HG03159 (cell line): ENCODE results near the gene GGTLC1.

Experiments used
- ATAC-seq: cut with Tn5 transposase; IDR thresholded peaks from one replicate; pipeline ENCODE4 v1.9.1; 2021; ENCODE audit warnings: mild to moderate bottlenecking, moderate library complexity; ENCODE audit not compliant: unreplicated experiment

GGTLC1 gene

DNA sequence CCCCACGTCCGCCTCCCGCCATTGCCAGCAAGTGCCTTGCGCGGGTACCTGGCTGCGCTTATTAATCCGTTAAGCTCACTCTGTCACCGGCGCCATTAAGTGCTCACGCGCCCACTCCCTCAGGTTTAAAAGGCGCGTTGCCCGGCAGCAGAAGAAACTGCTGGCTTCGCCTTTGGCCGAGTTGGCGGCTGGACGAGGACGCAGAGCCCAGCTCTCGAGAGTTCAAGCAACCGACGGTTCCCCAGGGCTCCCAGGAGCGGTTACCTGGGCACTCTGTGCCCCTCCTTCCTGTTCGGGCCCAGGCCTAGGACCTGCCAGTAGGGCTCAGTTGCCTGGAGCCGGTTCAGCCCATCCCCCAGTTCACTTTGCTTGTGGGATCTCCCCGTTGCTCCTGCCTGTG is at the start of gene GGTLC1:
GGTLC1 (minus strand) TSS at position 219 of the 400 bp plus-strand sequence. CDS start 2,168 bp downstream, outside the sequence.
- no peak for ATAC-seq

DNA sequence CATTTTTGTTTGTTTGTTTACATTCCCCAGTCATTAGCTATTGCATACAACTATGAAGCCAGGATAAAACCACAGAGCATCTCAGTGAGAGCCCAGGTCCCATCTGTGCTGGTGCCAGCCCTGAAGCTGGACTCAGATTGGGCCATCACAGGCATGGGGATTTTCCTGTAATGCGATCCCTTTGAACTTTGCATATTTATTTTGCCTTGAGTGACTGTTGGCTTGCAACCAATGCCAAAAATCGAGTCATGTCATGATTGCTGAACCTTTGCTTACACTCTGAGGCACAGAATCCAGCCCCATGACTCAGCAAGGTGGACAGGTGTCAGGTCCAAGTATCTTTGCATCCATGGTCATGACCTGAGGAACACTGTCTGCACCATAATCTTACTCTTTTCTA is 46.2 kb upstream of the GGTLC1 start:
- ATAC-seq, result no peak

DNA sequence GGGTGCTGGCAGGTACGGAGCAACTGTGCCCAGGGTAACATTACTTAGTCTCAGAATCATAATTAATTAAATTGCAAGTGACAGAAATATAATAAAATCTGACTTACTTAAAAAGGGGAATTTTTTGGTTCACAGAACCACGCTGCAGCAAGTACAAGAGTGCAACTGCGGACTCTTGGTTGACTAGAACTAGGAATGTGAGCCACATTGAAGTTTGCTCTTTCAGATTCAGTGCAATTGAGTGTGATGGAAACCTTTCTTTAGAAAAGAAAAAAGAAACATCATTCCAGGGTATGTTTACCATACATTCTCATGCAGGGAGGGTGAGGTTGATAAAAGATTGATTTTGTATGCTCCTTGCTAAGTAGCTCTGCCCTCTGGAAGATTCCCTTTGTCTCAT is 45.0 kb upstream of the GGTLC1 start:
- no peak for ATAC-seq

DNA sequence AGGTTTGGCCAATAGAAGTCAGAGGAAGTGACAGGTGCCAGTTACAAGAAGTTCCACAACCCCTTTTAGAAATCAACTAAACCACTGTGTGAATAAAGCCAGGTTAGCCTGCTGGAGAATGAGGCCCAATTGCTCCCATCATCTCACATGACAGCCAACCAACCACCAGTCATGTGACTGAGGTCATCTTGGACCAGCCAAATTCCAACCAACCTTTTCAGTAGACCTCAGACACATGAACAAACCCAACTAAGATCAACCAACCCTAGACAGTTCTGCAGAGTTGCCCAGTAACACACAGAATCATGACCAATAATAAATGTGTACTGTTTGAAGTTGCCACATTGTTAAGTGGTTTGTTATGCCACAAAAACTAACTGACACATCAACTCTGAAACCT is 44.6 kb upstream of the GGTLC1 start:
- no peak for ATAC-seq

DNA sequence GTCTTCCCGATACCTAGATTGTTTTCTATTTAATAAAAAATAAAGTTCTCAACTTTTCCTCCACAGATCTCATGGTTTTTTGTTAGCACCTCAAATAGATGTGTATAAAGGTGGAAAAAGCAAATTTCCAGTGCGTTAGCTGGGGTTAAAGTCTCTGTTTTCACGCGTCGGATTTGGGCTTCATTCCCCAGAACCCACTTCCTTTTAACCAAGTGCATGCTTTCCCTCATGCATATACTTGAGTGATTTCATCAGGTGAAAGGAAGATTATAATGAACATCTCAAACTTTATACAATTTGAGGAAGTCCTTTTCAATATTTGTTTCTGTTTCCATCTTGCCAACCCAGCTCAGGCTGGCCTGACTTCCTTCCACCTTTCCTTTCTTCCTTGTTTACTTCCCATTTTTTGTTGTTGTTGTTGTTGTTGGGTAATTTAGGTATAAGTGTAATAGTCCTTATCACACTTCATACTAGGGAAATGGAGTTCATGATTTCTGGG is 43.9 kb upstream of the GGTLC1 start:
- no peak for ATAC-seq

DNA sequence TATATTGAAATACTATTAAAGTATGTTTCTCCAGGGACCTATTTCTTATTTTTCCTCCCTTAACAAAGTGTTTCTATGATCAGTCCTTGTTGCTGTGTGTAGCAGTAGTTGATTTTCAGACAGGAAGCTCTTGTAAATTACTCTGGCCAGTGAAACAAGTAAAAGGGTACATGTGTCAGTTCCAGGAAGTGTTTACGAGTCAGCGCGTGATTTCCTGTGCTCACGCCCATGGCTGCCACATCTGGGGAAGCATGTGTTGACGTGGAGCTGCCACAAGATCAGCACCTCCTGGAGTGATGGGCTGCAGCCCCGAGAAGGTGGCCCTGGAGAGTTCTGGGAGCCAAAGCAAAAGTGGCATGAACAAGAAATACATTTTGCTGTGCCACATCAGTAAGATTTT is 38.6 kb upstream of the GGTLC1 start:
- ATAC-seq, result peak; percentile 68

DNA sequence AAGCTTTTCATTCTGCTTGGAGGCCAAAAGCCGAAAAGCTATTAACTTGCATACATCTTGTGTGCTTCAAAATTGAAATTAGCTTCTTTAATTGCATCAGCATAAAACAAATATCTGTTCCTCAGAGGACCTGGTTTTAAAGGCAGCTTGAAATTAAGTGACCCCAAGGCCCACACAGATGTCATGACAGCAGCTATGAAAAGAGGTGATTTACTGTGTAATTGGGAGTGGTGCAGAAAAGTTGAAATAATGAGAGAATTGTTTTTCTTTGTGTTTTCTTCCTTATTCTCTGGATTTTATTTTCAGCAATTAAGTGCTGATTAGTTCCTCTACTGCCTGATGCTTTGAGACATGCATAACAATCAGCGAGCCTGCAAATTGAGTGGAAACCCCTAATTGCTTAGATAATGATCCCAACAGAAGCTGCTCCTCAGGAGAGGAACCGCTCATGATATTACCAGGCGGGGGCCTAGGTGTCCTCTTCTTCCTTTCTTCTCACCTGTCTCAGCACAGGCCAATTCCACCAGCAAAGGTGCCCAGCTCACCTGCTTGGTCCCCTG is 34.1 kb upstream of the GGTLC1 start:
- ATAC-seq, result no peak

DNA sequence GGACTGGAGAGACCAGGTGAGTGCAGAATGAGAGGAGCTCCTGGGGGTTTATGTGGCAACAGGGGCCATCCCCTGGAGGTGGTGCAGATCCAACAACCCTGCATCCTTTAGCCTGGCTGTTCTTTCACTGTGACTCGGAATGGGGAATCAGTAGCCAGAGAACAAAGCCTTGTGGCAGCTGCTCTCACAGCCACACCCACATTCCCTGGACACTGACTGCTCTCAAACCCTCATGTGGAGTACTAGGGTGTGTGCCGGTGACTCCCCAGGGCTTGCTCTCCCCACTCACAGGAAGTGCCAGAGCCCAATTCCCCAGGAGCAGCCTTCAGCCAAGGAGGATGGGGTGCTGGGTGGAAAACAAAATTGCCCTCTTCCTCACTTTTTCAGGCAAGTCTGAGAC is 30.2 kb upstream of the GGTLC1 start:
- ATAC-seq, result no peak

DNA sequence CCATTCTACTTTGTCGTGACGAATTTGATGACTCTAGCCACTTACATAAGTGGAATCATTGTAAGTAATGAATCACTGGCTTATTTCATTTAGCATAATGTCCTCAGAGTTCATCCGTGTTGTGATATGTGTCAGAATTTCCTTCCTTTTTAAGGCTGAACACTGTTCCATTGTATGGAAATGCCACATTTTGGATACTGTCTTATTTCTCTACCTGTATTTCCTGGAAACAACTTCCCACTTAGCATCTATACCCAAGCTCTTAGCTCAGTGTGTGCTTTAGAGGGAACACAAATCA is 28.8 kb upstream of the GGTLC1 start:
- no peak for ATAC-seq

DNA sequence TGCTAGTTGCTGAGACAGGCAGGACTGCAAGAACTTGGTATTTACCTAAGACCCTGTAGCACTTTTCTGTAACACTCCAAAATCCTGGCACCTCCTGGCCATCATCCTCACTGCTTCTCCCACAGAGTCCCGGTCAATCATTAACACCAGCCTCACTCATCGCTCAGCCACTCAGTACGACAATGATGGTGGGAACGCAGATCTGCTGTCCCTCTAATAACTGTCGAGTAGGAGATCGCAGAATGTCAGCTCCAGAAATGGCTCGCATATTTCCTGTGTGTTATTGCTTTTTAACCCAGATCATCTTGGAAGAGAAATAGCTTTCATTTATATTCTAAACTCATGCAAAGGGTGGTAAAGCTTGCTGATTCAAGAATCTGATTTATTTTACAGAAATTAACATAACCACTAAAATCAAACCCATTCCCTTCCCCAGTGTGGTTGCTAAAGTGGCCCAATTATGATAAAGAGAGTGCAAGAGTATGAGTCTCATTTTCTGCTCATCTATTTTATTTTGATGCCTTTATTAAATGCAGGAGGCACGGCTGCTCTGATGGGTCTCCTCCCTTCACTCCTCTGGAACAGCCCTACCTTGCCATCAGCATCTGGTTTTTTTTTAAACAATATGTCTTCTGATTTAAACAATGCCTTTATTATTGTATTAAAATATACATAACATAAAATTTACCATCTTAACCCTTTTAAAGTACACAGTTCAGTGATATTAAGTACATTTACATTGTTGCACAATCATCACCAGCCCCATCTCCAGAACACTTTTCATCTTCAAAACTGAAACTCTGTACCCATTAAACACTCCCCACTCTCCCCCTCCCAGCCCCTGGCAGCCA is 28.3 kb upstream of the GGTLC1 start:
- no peak for ATAC-seq

DNA sequence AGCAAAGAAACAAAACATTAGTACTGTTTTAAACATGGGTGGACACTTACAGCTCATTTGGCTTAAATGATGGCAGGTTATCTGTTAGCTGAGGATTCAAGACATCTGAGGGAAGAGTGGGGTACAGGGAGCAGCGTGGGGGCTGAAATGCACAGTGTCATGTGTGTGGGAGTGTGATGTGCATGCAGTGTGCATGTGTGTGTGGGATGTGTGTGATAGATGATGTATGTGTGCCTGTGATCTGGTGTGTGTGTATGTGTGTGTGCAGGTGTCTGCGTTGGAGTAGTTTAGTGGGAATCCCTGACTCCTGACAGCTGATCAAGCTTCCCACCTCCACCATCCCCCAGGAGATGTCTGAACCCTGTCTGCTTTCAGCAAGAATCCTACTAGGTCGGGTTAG is 25.4 kb upstream of the GGTLC1 start:
- ATAC-seq, result no peak

DNA sequence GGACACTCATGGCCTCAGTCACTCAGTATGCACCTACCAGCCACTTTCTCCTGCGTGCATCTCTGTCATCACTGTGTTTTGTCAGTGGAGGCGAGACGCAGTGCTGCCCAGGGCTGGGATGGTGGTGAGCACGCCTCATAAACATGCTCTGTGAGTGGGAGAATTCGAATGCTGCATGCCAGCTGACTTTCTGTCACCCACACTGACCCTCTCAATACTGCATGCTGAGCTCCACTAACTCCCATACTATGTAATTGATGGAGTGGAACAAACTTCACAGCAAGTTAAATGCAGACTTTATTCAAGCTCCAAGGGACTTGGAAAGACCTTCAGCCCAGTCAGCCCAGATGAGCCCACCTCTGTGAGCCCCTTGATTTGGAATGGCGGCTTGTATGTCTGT is 22.7 kb upstream of the GGTLC1 start:
- ATAC-seq, result no peak

DNA sequence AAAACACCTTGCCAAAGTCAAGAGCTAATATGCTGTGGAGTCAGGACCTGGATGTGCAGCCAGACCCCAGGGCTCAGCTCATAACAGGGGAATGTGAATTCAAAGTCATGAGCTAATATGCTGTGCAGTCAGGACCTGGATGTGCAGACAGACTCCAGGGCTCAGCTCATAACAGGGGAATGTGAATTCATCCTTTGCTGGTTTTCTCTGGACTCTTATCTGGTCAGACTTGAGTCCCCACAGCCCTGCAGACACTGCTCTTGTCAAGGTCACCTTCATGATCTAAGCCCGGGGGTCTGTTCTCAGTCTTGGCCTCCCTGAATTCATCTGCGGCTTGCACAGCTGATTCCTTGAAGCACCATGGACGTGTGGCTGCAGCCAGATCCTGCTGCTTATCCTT is 19.2 kb upstream of the GGTLC1 start:
- ATAC-seq, result no peak

DNA sequence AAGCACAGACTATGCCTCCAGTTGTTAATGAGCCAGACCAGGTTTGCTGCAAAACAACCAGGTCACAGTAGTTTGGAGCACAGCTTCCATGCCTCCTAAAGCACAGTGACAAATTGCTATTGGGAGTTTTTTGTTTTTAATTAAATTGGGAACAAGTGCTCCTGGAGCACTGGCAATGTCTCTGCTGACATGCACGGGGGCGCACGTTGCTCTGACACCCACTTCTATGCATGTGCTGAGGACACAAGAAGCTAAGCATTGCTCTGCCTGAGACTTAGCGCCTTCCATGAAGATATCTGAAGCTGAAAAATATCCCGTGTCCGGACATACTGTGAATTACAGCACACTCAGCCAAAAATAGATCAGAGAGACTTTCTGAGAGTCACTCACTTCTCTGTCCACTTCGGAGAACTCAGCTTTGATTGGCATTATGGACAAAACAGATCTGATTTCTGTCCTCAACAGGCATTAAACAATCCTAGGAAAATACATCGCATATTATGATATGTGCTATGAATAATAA is 18.6 kb upstream of the GGTLC1 start:
- no peak for ATAC-seq

DNA sequence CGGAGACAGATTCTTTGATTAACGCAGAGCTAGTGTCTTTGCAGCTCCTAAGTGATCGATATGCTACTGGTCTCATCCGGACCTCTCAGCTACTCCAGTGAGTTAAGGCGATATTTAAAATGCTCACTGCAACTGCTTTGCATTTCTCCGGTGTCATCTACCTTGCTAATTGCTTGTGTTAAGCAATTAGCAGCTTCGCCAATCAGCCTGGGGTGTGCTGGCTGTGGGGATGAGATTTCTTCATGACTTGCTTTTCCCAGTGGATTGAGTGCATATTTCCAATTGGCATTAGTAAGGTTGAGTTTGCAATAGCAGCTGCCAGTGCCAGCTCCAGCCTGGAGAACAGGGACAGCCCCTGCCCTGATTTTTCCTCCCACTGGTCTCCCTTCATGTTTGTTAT is 18.0 kb upstream of the GGTLC1 start:
- ATAC-seq, result no peak

DNA sequence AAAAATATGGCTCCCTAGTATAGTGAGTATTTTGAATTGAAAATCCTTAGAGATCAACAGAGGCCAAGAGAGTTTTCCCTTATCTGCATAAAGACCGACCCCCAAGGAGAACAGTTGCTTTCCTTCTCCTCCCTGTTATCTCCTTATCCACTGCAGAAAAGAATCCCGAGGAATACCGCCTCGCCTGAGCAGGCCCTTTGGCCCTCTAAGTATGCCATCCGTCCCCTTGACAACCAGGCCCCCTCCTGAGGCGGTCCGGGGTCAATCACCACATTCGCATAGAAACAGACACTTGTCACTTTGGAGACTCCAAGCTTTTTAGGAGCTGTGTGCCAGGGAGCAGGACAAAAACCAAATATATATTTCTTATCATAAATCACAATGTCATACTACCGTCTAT is 15.9 kb upstream of the GGTLC1 start:
- ATAC-seq, result no peak

DNA sequence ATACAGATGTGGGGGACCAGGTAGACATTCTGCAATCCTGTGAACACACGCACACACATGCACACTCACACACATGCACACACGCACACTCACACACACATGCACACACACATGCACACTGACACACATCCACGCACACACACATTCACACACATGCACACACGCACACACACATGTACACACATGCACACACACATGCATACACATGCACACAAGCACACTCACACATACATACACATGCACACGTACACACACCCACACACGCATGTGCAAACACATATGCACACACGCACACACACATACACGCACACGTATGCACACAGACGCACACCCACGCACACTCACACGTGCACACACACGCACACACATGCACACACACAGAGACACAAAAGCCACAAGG is 14.3 kb upstream of the GGTLC1 start:
- ATAC-seq, result no peak

DNA sequence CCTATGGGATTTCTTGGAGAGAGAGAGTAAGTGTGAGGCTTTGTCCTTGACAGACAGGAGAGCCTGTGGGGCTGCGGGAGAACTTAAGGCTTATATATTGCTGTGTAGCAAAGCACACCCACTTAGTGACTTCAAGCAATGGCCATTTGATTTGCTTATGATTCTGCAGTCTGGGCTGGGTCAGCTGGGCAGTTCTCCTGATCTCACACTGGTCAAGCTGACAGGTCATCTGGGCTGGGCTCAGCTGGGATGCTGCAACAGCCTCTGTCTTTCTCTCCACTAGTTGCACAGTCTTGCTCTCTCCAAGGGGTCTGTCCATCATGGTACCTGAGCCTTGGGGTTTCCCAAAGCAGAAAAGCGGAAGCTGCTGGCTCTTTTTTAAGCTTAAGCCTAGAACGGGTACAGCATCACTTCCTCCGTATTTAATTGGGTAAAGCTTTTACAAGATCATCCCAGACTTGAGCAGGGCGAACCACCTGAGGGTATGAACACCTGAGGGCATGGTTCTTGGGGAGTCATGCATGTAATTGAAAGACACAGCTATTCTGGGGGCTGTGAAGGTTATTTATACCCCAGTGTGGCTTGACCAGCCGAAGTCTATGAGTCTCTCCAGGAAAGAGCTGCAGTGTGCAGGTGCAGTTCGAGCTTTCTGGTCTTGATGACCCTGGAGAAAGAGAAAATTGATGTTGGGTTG is 13.3 kb upstream of the GGTLC1 start:
- no peak for ATAC-seq

DNA sequence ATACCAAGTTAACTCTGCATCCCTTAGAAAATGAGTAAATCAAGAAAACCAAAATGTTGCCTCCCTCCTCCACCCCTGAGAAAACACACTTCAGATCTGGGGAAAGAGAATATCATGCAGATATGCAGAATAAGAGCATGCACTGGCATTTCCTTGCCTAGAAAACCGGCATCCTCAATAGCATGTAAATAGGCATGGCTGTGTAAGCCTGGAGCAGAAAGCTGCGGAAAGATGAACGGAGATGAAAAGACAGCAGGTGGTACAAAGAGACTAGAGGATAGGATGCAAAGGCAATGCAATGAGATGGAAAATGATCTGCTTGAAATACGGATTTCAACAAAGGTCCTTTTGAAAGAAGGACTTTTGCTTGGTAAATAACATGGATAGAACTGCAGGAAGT is 10.3 kb upstream of the GGTLC1 start:
- ATAC-seq, result no peak

DNA sequence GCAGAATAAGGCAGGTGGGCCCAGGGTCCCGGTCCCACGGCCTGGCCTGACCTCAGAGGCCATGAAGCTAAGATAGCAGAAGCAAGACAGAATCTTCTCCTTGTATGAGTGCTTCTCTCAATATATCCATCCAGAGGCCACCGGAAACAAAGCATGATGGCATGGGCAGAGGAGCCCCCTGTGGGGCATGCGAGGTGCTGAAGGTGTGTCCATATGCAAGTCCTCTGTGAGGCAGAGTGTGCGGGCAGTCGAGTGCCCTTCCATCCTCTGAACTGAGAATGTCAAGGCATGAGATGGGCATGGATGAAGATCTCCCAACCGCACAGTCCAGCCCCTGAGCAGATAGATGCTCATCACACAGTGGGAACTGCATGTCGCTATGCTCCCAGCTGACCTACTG is 9.8 kb upstream of the GGTLC1 start:
- ATAC-seq, result no peak

DNA sequence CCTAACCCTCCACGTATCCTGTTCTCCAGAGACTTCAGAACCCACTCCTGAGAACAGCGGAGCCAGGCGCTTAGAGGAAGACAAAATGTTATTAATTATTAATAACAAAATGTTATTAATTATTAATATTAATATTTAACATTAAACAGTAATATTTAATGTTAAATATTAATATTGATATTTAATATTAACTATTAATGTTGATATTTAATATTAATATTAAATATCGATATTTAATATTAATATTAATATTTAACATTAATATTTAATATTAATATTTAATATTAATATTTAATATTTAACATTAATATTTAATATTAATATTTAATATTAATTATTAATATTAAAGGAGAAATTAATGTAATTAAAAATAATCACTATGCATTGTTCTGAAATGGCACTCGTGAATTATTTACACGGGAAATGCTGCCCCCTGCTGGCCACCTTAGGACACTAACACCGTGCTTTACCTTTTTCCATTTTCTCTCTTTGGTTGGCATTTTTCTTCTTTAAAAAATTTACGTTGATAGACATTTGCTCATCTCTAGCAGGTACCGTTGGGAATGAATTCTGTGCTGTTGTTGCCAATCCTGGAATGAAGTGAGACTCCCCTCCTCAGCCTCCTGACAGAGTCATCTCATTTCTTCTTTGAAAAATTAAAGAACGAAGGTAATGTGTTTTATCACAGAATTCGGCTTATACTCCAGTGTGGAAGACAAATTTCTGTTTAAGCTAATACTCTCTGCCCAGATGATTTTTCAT is 7.5 kb upstream of the GGTLC1 start:
- ATAC-seq, result no peak
